Caco-2 (cell line): Measurements from ENCODE around the gene SMIM3. TPM values are rescaled to one million over a fixed set of nuclear protein-coding genes. Genes with fewer than 3 reads are reported as not detected.
"Not testable (repeated sequence)": the region's sequence is repeated elsewhere in the genome, so short reads cannot be mapped to it uniquely, and the experiment has no call there.

Experiments
- BruUV-seq: library from RNA; stranded (reverse); fragments of 400-500 nt; replicated peaks from 2 replicates; lab custom pipeline; 2021; lab: Mats Ljungman, UMichigan
- CTCF ChIA-PET: fragments of 300-600 bp; sonication (Branson Sonifier 250); formaldehyde crosslinking; loops from one replicate; lab custom pipeline; 2022; ENCODE audit warnings: antibody characterized with exemption; lab: Charles Lee
- POLR2A ChIA-PET: fragments of 300-600 bp; sonication (Branson Sonifier 250); formaldehyde crosslinking; loops from one replicate; lab custom pipeline; 2022; ENCODE audit warnings: antibody characterized with exemption; lab: Charles Lee
- DNase-seq, 2 experiments: peaks; one replicate each; pipeline versions ENCODE4 v3.0.0 to v3.0.0-alpha.2; 2020 to 2022
- H3K27me3 ChIP-seq: replicated peaks from 2 replicates; pipeline ENCODE4 v1.6.0; 2011; ENCODE audit warnings: low read length; ENCODE audit not compliant: control insufficient read depth, insufficient read depth
- H3K36me3 ChIP-seq: 2 replicates; pipeline ENCODE4 v1.5.1; 2011; ENCODE audit warnings: low read length; ENCODE audit not compliant: control insufficient read depth, insufficient read depth
- H3K4me1 ChIP-seq: fragments of 250-450 bp; sonication (Bioruptor Pico); 2 replicates; pipeline ENCODE4 v1.5.1; 2020; ENCODE audit warnings: mild to moderate bottlenecking
- H3K4me3 ChIP-seq: 2 replicates; pipeline ENCODE4 v1.5.1; 2011; ENCODE audit warnings: low read depth, mild to moderate bottlenecking, control low read depth, low read length
- H3K9me3 ChIP-seq: fragments of 250-450 bp; sonication (Bioruptor Pico); 2 replicates; pipeline ENCODE4 v1.5.1; 2020; ENCODE audit warnings: mild to moderate bottlenecking, moderate library complexity
- H3K27ac Mint-ChIP-seq: one replicate; pipeline ENCODE4 v1.8.0; 2022; ENCODE audit warnings: mixed read lengths; ENCODE audit not compliant: unreplicated experiment
- H3K27me3 Mint-ChIP-seq: one replicate; pipeline ENCODE4 v1.8.0; 2022; ENCODE audit warnings: mixed read lengths; ENCODE audit not compliant: insufficient read depth, unreplicated experiment
- H3K36me3 Mint-ChIP-seq: one replicate; pipeline ENCODE4 v1.8.0; 2022; ENCODE audit warnings: mild to moderate bottlenecking, mixed read lengths; ENCODE audit not compliant: insufficient read depth, unreplicated experiment
- H3K4me1 Mint-ChIP-seq: one replicate; pipeline ENCODE4 v1.8.0; 2022; ENCODE audit warnings: low read depth, mixed read lengths; ENCODE audit not compliant: unreplicated experiment
- H3K4me3 Mint-ChIP-seq: one replicate; pipeline ENCODE4 v1.8.0; 2022; ENCODE audit warnings: mild to moderate bottlenecking, moderate library complexity, mixed read lengths; ENCODE audit not compliant: unreplicated experiment
- H3K9me3 Mint-ChIP-seq: one replicate; pipeline ENCODE4 v1.8.0; 2022; ENCODE audit warnings: mixed read lengths; ENCODE audit not compliant: unreplicated experiment
- intact Hi-C: fragments of 100-400 bp; cut with micrococcal nuclease; formaldehyde crosslinking; loops from one replicate; pipeline ENCODE4 v1.10.0; 2022; ENCODE audit not compliant: unreplicated experiment
- total RNA-seq: library from RNA; stranded (reverse); gene quantifications from 2 replicates; pipeline ENCODE4 v1.2.3, GENCODE V29; 2022
- TF ChIP-seq, protein P1 (sequence below), 2 experiments: fragments of 200-600 bp in 1 of 2; IDR thresholded peaks; 1 replicate in 1 of 2; 2 replicates in 1 of 2; pipeline versions ENCODE4 v1.5.1 to v1.8.0; 2011 to 2022; ENCODE audit warnings: antibody characterized with exemption in 1 of 2, control low read depth in 1 of 2, inconsistent platforms in 1 of 2, low read depth in 1 of 2, low read length in 1 of 2, mild to moderate bottlenecking in 1 of 2, moderate library complexity in 1 of 2; ENCODE audit not compliant: insufficient read depth in 1 of 2, severe bottlenecking in 1 of 2, unreplicated experiment in 1 of 2

SMIM3 gene
- total RNA-seq, 1 experiment from 2014 or later, result 19.4 TPM

DNA sequence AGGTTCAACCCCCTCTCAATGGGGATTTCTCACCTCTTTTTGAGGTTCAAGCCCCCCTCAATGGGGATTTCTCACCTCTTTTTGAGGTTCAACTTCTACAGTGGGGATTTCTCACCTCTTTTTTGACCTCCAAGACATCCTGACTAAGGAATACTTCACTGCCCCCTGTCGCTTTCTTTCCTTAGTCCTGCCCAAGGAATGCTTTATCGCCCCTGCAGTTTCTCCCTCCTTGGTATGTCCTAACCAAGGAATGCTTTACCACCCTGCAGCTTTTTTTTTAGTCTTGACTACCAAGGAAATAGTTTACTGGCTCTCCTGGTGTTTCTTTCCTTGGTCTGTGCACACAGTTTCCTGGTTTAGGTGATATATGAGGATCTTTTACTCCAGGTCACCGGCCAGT is 58.1 kb downstream of the SMIM3 start:
- Histone ChIP-seq H3K4me3 (no peak overlapping the region), H3K27me3 (no peaks in the 10 kb centered on the region; the same call in 1 of the 2 replicates), H3K4me1 (no peaks in the 10 kb centered on the region), H3K36me3 (no peaks in the 10 kb centered on the region), H3K9me3 (peaks cover 11% of the 10 kb centered on the region)
- TF ChIP-seq, protein P1, sequence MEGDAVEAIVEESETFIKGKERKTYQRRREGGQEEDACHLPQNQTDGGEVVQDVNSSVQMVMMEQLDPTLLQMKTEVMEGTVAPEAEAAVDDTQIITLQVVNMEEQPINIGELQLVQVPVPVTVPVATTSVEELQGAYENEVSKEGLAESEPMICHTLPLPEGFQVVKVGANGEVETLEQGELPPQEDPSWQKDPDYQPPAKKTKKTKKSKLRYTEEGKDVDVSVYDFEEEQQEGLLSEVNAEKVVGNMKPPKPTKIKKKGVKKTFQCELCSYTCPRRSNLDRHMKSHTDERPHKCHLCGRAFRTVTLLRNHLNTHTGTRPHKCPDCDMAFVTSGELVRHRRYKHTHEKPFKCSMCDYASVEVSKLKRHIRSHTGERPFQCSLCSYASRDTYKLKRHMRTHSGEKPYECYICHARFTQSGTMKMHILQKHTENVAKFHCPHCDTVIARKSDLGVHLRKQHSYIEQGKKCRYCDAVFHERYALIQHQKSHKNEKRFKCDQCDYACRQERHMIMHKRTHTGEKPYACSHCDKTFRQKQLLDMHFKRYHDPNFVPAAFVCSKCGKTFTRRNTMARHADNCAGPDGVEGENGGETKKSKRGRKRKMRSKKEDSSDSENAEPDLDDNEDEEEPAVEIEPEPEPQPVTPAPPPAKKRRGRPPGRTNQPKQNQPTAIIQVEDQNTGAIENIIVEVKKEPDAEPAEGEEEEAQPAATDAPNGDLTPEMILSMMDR (IDR thresholded peaks at IDR 0.05; ENCODE audit: insufficient read depth in 1 of 2, low read depth in 1 of 2, low read length in 1 of 2, severe bottlenecking in 1 of 2, unreplicated experiment in 1 of 2), result no peak
- Mint-ChIP-seq H3K27me3 (no peaks in the 10 kb centered on the region), H3K27ac (no peak overlapping the region), H3K4me3 (no peak overlapping the region), H3K9me3 (peaks cover 40% of the 10 kb centered on the region), H3K36me3 (no peaks in the 10 kb centered on the region), H3K4me1 (no peaks in the 10 kb centered on the region)
- no peak for DNase-seq
- CTCF ChIA-PET, result no interaction called here
- POLR2A ChIA-PET, result no interaction called here
- intact Hi-C loops, result no loop called here
- no TSS peak for BruUV-seq

DNA sequence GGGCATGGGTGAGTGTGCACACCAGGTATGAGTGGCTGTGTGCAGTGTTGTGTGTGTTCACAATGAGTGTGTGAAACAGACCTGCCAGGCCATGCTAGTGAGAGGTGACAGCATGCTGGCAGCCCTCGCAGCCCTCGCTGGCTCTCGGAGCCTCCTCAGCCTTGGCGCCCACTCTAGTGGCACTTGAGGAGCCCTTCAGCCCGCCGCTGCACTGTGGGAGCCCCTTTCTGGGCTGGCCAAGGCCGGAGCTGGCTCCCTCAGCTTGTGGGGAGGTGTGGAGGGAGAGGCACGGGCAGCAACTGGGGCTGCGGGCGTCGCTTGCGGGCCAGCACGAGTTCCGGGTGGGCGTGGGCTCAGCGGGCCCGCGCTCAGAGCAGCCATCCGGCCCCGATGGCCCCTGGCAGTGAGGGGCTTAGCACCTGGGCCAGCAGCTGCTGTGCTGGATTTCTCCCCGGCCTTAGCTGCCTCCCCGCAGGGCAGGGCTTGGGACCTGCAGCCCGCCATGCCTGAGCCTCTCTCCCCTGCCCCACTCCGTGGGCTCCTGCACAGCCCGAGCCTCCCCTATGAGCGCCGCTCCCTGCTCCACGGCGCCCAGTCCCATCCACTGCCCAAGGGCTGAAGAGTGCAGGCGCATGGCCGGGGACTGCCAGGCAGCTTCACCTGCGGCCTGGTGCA is 66.8 kb downstream of the SMIM3 start:
- H3K9me3 Mint-ChIP-seq, H3K36me3 ChIP-seq, DNase-seq, POLR2A ChIA-PET, BruUV-seq, H3K4me3 ChIP-seq, H3K4me3 Mint-ChIP-seq, H3K9me3 ChIP-seq, H3K27me3 Mint-ChIP-seq, H3K36me3 Mint-ChIP-seq, H3K27me3 ChIP-seq, H3K4me1 Mint-ChIP-seq, H3K27ac Mint-ChIP-seq, H3K4me1 ChIP-seq: not testable (repeated sequence)
- intact Hi-C loops, result loop anchor here (5.0 kb wide), 1 partner anchor 388 kb away; no protein-coding TSS in a partner anchor
- CTCF ChIA-PET, result interaction anchor here (0.7 to 3.3 kb wide), 2 partner anchors 44 to 62 kb away, joined by 5 to 63 read pairs; no protein-coding TSS in a partner anchor

DNA sequence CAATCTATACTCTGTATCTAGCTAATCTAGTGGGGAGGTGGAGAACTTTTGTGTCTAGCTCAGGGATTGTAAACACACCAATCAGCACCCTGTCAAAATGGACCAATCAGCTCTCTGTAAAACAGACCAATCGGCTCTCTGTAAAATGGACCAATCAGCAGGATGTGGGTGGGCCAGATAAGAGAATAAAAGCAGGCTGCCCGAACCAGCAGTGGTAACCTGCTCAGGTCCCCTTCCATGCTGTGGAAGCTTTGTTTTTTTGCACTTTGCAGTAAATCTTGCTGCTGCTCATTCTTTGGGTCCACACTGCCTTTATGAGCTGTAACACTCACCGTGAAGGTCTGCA is 67.7 kb downstream of the SMIM3 start, which contains the start of gene IRGM:
TSS of gene IRGM (plus strand) at position 214 of the 346 bp plus-strand sequence. CDS start 1,603 bp downstream, outside the sequence.
- CTCF ChIA-PET, result interaction anchor here (1.1 to 3.3 kb wide), 7 partner anchors 37 to 286 kb away, joined by 3 to 63 read pairs (median 9); partner anchors contain the start of gene SMIM3
- BruUV-seq, POLR2A ChIA-PET, H3K4me3 ChIP-seq, H3K27me3 ChIP-seq, H3K4me1 ChIP-seq, H3K27ac Mint-ChIP-seq, H3K4me3 Mint-ChIP-seq, H3K4me1 Mint-ChIP-seq, H3K27me3 Mint-ChIP-seq, H3K36me3 Mint-ChIP-seq, DNase-seq, H3K36me3 ChIP-seq, H3K9me3 ChIP-seq, H3K9me3 Mint-ChIP-seq: not testable (repeated sequence)
- intact Hi-C loops, result loop anchor here (2.0 to 5.0 kb wide), 4 partner anchors 37 to 389 kb away; partner anchors contain the start of gene RBM22

Other genes with a start within 250 kb of the SMIM3 start
- 22.4 and 25.1 TPM in 2 replicates for gene SYNPO, start 138.1 kb upstream of the SMIM3 start, total RNA-seq
- not detected in 2 replicates for gene MYOZ3, start 117.5 kb upstream of the SMIM3 start, total RNA-seq
- 55.3 TPM in 2 replicates for gene RBM22, start 77.7 kb upstream of the SMIM3 start, total RNA-seq
- gene DCTN4, start 19.7 kb upstream of the SMIM3 start, total RNA-seq, result 55.8 and 62.2 TPM in 2 replicates
- 0.19 and 0.29 TPM in 2 replicates for gene IRGM, start 67.8 kb downstream of the SMIM3 start, total RNA-seq
- gene ZNF300, start 126.2 kb downstream of the SMIM3 start, total RNA-seq, result 1.8 and 2.2 TPM in 2 replicates
- gene GPX3, start 241.8 kb downstream of the SMIM3 start, total RNA-seq, result 80.6 and 86.6 TPM in 2 replicates